HG02610 (cell line): ENCODE data around the gene RTL5.

Experiments used
- ATAC-seq: cut with Tn5 transposase; IDR thresholded peaks from one replicate; pipeline ENCODE4 v1.9.1; 2021; ENCODE audit warnings: mild to moderate bottlenecking, moderate library complexity; ENCODE audit not compliant: unreplicated experiment

RTL5 gene

GRCh38 chrX:72079607-72080006, 52.1 kb downstream of the RTL5 start:
- no peak for ATAC-seq

GRCh38 chrX:72078411-72078810, 53.3 kb downstream of the RTL5 start:
- no peak for ATAC-seq
